ENCODE measurements around the gene MMP14.

MMP14 gene

DNA sequence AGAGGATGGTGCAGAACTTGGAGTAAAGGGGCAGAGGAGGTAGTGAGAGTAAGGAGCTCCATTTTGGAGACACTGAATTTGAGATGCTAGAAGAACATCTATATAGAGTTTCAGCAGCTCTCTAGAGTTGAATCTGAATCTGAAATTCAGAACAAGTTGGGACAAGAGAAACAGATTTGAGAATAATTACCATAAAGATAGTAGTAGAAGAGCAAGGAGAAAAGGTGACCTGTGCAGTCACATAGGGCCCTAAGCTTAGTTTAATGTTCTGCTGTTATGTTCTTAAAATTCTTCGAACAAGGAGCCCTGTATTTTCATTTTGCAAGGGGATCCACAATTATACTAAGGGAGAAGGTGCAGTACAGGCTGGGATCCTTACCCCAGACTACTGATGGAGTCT lies 54.0 kb downstream of the MMP14 start:
- TF ChIP-seq, protein P1, sequence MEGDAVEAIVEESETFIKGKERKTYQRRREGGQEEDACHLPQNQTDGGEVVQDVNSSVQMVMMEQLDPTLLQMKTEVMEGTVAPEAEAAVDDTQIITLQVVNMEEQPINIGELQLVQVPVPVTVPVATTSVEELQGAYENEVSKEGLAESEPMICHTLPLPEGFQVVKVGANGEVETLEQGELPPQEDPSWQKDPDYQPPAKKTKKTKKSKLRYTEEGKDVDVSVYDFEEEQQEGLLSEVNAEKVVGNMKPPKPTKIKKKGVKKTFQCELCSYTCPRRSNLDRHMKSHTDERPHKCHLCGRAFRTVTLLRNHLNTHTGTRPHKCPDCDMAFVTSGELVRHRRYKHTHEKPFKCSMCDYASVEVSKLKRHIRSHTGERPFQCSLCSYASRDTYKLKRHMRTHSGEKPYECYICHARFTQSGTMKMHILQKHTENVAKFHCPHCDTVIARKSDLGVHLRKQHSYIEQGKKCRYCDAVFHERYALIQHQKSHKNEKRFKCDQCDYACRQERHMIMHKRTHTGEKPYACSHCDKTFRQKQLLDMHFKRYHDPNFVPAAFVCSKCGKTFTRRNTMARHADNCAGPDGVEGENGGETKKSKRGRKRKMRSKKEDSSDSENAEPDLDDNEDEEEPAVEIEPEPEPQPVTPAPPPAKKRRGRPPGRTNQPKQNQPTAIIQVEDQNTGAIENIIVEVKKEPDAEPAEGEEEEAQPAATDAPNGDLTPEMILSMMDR (IDR thresholded peaks at IDR 0.05; ENCODE audit: borderline replicate concordance, insufficient read depth, low read depth, low read length), result no peak
- H3K4me3 ChIP-seq (ENCODE audit: low read depth, low read length), result no peak overlapping the region

DNA sequence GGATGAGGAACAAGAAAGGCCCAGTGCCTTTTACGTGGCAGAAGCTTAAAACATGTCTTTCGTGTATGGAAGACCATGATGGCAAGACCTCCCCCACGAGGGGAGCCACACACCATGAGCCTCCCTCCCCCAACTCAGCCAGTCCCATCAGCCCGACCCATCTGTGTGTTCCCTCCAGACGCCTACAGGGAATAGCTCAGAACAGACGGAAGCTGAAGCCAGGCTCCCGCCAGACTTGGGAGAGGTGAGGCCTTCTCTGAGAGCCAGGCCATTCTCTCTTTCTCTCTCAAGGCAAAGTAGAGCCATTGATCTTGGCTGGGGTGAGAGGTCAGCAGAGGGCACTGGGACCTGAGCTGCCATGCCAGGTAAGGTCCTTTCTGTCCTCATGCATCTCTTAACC lies 56.1 kb downstream of the MMP14 start:
- TF ChIP-seq, protein P1 (IDR thresholded peaks at IDR 0.05; ENCODE audit: borderline replicate concordance, insufficient read depth, low read depth, low read length), result no peak
- no peak overlapping the region for H3K4me3 ChIP-seq (ENCODE audit: low read depth, low read length)

DNA sequence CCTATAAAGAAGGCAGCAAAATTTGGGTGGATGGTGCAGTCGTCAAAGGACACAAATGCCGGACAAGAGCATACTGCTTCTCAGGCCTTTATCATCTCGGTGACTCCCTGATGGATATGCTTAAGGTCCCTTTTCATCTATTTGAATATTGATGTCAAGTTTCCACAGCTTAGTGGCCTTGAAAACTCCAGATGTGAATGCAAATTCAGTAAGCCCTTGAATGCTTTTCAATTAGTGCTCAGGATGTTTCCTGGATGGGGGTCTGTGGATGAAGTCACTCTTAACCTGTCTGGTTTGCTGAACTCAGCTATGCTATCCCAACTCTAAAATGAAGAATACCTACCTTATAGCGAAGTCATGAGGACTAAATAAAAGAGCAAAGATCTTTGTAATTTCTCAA lies 57.3 kb downstream of the MMP14 start:
- no peak overlapping the region for H3K4me3 ChIP-seq (ENCODE audit: low read depth, low read length)
- TF ChIP-seq, protein P1 (IDR thresholded peaks at IDR 0.05; ENCODE audit: borderline replicate concordance, insufficient read depth, low read depth, low read length), result no peak

DNA sequence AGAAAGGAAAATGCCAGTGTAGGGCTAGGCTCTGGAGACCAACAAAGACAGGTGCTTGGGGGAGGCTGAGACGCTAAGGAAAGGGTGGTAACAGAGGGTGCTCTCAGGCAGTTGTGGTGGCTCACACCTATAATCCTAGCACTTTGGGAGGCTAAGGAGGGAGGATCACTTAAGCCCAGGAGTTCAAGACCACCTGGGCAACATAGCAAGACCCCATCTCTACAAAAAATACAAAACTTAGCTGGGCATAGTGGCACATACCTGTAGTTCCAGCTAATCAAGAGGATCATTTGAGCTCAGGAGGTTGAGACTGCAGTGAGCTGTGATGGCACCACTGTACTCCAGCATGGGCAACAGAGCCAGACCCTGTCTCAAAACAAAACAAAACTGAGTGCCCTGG lies 59.0 kb downstream of the MMP14 start:
- TF ChIP-seq, protein P1 (IDR thresholded peaks at IDR 0.05; ENCODE audit: borderline replicate concordance, insufficient read depth, low read depth, low read length), result no peak
- no peak overlapping the region for H3K4me3 ChIP-seq (ENCODE audit: low read depth, low read length)

DNA sequence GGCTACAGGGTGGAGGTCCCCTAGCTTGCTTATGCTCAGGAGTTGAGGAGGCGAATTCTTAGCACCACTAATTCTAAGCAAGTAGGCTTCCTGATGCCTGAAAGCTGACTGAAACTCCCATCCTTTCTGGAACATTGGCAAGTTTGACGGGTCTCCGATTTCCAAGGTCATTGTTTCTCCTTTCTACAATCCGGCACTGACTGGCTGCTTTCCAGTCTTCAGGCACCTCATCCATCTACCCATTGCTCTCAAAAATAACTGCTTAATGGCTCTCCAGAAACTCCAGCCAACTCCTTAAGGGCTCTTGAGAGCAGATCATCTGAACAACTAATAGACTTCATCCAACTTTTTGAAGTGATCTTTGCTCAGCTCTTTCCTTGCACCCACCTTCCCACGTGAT lies 60.0 kb downstream of the MMP14 start:
- TF ChIP-seq, protein P1 (IDR thresholded peaks at IDR 0.05; ENCODE audit: borderline replicate concordance, insufficient read depth, low read depth, low read length), result no peak
- no peak overlapping the region for H3K4me3 ChIP-seq (ENCODE audit: low read depth, low read length)

DNA sequence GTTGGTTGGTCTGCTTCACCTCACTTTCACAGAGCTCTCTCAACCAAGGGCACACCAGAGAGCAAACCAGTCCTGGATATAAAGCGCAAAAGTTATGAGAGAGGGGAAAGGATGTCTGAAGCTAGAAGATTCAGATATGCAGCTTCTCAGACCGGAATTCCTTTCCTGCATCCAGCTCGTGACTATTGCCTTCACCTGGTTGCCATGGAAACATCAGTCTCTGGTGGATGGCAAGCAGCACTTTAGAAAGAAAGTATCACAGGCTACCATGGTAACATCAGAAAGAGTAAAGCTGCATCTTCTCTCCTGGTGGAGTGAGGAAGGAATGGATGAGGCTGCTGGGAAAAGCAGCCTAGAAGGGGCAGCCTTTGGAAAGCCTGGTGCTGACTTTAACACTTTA lies 60.4 kb downstream of the MMP14 start:
- TF ChIP-seq, protein P1 (IDR thresholded peaks at IDR 0.05; ENCODE audit: borderline replicate concordance, insufficient read depth, low read depth, low read length), result no peak
- no peak overlapping the region for H3K4me3 ChIP-seq (ENCODE audit: low read depth, low read length)

DNA sequence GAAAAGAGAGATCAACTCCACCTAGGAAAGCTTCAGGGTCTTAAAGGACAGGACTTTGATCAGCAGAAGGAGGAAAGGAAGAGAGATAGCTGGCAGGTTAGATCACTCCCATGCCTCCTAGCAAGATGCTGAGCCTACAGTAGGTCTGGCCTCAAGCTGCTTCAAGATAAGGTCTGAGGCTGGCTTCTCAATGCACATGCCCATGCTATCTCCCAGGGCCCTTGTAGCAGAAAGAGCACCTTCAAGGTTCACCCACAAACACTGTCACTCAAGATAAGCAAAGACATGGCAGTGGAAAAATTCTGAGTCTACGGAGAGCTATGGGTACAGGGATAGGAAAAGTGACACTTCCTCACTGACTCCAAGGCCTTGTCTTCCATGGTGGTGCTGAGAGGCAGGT lies 61.0 kb downstream of the MMP14 start:
- no peak overlapping the region for H3K4me3 ChIP-seq (ENCODE audit: low read depth, low read length)
- TF ChIP-seq, protein P1 (IDR thresholded peaks at IDR 0.05; ENCODE audit: borderline replicate concordance, insufficient read depth, low read depth, low read length), result no peak
